Activated T-cell treated with anti-CD3 and anti-CD28 coated beads, Interleukin-2, amount 50 U/mL, for 72 hours (primary cell): Measurements from ENCODE around the gene ETFB. TPM values are rescaled to one million over a fixed set of nuclear protein-coding genes. Genes with fewer than 3 reads are reported as not detected.

Experiments
- ATAC-seq, 2 donors: fragments of 150-1000 bp; cut with Tn5 transposase; replicated peaks in 1 of 2; 2 replicates each; pipeline ENCODE4 v1.10.0; 2021; ENCODE audit warnings: moderate library complexity in 2 of 2, mild to moderate bottlenecking in 1 of 2
- DNase-seq, 2 donors: peaks; one replicate each; pipeline ENCODE4 v3.0.0; 2021 to 2022; ENCODE audit warnings: mixed read lengths in 1 of 2
- H3K27ac Mint-ChIP-seq: one replicate; pipeline ENCODE4 v1.8.0; 2022; ENCODE audit warnings: mild to moderate bottlenecking, moderate library complexity, mixed read lengths
- H3K27me3 Mint-ChIP-seq: one replicate; pipeline ENCODE4 v1.8.0; 2022; ENCODE audit warnings: low read depth, mixed read lengths
- H3K36me3 Mint-ChIP-seq, 2 donors: one replicate each; pipeline ENCODE4 v1.8.0; 2022; ENCODE audit warnings: mixed read lengths in 2 of 2, mild to moderate bottlenecking in 1 of 2; ENCODE audit not compliant: insufficient read depth in 2 of 2
- H3K4me1 Mint-ChIP-seq: one replicate; pipeline ENCODE4 v1.8.0; 2022; ENCODE audit warnings: low read depth, mixed read lengths
- H3K4me3 Mint-ChIP-seq, 2 donors: one replicate each; pipeline ENCODE4 v1.8.0; 2022; ENCODE audit warnings: mild to moderate bottlenecking in 2 of 2, mixed read lengths in 2 of 2, moderate library complexity in 2 of 2
- H3K9me3 Mint-ChIP-seq, 2 donors: one replicate each; pipeline ENCODE4 v1.8.0; 2022; ENCODE audit warnings: mixed read lengths in 2 of 2
- total RNA-seq, 2 donors: library from RNA; stranded (reverse); gene quantifications; one replicate each; pipeline ENCODE4 v1.2.3, GENCODE V29; 2022

ETFB gene
- total RNA-seq, 2 donors from 2014 or later: 156 to 160 TPM

DNA sequence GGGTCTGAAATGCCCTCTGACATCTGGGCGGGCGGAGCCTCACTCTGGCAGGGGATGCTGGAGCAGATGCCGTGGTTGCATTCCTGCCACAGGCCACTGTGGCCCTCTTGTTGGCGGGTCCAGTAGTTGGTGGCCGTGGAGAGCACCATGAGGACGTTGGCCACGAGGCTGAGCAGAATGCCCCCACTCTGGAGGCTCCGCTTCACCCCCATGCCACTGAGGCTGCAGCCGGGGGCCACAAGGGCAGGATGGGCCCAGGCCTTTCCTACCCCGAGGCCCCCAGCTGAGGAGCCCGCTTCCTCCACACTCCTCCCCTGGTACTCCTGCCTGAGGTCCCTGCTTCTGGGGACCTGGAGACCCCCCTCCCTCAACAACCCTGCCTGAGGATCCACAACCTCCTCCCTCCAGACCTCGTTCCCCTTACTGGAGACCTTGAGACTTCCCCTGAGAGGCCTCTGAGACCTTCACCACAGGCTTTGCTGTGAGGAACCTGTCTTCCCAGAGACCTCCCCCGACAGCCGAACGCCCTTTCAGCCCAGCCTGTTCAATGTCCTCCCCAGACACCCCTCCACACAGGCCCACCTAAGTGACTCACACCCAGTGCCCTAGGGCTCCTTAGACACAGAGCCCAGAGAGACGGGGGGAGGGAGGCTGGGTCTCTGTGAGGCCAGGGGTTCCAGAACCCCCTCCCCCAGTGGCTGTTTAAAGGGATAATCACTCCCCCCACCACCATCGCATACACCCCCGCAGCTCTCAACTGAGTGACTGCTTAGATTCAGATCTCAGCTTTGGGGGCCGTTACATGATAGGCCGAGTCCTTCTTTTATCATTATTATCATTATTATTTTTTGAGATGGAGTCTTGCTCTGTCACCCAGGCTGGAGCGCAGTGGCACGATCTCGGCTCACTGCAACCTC lies 2.4 kb upstream of the ETFB start, which contains the start of gene CLDND2:
Gene CLDND2, minus strand, starts transcription at position 638 of the 917 bp plus-strand sequence. Its CDS starts 426 bp downstream, at position 212.
- H3K27ac Mint-ChIP-seq: peak within 1 kb of the TSS; percentile 72
- H3K4me3 Mint-ChIP-seq: peak within 1 kb of the TSS; percentile 99
- ATAC-seq: no peak
- peak in 1 of 2 donors; percentile 43 for DNase-seq
- H3K4me1 Mint-ChIP-seq: peaks cover 77% of the 10 kb centered on the region
- H3K27me3 Mint-ChIP-seq: no peaks in the 10 kb centered on the region
- H3K9me3 Mint-ChIP-seq: no peaks in the 10 kb centered on the region
- peaks cover 9 to 15% of the 10 kb centered on the region in 2 donors for H3K36me3 Mint-ChIP-seq

DNA sequence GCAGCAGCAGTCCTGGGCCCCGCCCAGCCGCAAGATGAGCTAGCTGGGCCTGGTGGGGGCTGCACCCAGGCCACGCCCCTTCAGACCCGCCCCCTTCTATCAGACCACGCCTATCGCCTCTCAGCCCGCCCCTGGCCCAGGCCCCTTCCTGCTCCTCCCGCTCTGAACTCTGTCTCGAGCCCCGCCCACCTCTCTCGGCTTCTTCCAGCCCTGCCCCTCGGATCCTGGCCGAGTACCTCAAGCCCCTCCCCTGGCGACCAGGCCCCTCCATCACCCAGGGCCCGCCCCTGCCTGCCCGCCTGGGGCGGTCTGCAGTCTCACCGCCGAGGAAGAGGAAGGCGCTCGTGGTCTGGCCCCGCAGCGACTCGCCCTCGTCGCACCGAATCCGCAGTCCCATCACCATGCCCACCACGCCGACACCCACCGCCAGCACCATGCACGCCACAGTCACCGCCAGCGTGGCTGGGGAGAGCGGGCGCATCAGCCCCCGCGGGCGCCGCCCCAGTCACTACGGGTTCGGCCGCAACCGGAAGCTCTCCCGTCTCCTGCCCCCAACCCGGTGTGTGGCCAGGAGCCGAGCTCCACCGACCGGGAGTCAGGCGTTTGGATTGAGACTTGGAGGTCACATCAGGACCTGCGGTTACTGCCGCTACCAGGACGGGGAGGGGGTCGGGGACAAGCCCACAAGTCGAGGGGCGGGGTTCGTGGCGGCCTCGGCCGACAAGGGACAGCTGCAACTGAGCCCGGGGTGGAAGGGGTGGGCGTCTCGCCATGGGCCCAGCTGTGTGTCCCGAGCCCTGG lies 1.6 kb upstream of the ETFB start:
- H3K9me3 Mint-ChIP-seq: no peaks in the 10 kb centered on the region
- ATAC-seq (peak; percentile 80 to 82), DNase-seq (peak; percentile 99 to 100)
- H3K36me3 Mint-ChIP-seq: peaks cover 9 to 17% of the 10 kb centered on the region in 2 donors
- H3K4me1 Mint-ChIP-seq: peaks cover 77% of the 10 kb centered on the region
- peak overlapping the region; percentile 99 for H3K4me3 Mint-ChIP-seq
- no peaks in the 10 kb centered on the region for H3K27me3 Mint-ChIP-seq
- peak overlapping the region; percentile 72 for H3K27ac Mint-ChIP-seq

- H3K4me3 Mint-ChIP-seq: peak overlapping the region; percentile 99
- DNase-seq (no peak), ATAC-seq (no peak)
- no peaks in the 10 kb centered on the region for H3K27me3 Mint-ChIP-seq
- H3K4me1 Mint-ChIP-seq: peaks cover 77% of the 10 kb centered on the region
- H3K27ac Mint-ChIP-seq: peak overlapping the region; percentile 72
- no peaks in the 10 kb centered on the region for H3K9me3 Mint-ChIP-seq
- H3K36me3 Mint-ChIP-seq: peaks cover 9 to 17% of the 10 kb centered on the region in 2 donors
Measured at GRCh38 chr19:51367255-51367564, 1.0 kb upstream of the ETFB start.

GRCh38 chr19:51366389-51367254 lies 434 bp upstream of the ETFB start:
- no peaks in the 10 kb centered on the region for H3K9me3 Mint-ChIP-seq
- peaks cover 9 to 17% of the 10 kb centered on the region in 2 donors for H3K36me3 Mint-ChIP-seq
- ATAC-seq (peak; percentile 58 to 60), DNase-seq (peak; percentile 94 to 97)
- H3K4me3 Mint-ChIP-seq: peak overlapping the region; percentile 99
- H3K4me1 Mint-ChIP-seq: peaks cover 76% of the 10 kb centered on the region
- H3K27me3 Mint-ChIP-seq: no peaks in the 10 kb centered on the region
- peak overlapping the region; percentile 93 for H3K27ac Mint-ChIP-seq

DNA sequence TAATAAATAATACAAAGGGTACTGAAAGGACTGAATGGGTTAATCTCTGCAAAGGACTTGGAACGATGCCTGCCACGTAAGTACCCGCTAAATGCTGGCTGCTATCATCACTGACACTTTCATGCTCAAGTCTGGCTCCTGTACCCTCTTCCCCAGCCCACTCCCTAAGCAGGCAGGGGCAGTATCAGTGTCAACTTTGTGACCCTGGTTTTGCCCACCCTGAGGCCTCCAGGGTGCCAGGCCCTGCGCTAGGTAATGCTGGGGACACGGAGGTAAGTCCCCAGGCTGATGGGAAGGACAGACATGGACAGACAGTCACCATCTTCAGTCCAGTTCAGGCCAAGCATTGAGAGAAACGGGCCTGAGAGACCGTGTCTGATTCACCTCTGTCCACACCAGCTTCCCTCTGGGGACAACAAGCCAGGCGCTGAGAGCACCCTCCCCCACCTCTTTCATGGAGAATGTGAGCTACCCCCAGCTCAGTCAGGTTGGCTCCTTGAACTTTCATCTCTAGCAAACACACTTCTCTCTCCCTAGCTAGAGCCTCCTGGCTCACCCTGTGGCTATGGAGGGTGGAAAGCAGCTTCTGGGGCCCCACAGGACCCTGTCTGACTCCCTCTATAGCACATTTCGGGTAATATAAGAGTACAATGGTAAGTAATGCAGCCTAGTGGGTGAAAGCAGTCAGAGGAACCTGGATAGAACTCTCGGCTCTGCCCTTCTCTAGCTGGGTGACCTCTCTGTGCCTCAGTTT lies 800 bp downstream of the ETFB start:
- Mint-ChIP-seq H3K27me3 (no peaks in the 10 kb centered on the region), H3K9me3 (no peaks in the 10 kb centered on the region), H3K27ac (peak overlapping the region; percentile 98), H3K36me3 (peaks cover 5 to 9% of the 10 kb centered on the region in 2 donors), H3K4me1 (peaks cover 68% of the 10 kb centered on the region), H3K4me3 (peak overlapping the region; percentile 99)
- DNase-seq: no peak
- no peak for ATAC-seq

DNA sequence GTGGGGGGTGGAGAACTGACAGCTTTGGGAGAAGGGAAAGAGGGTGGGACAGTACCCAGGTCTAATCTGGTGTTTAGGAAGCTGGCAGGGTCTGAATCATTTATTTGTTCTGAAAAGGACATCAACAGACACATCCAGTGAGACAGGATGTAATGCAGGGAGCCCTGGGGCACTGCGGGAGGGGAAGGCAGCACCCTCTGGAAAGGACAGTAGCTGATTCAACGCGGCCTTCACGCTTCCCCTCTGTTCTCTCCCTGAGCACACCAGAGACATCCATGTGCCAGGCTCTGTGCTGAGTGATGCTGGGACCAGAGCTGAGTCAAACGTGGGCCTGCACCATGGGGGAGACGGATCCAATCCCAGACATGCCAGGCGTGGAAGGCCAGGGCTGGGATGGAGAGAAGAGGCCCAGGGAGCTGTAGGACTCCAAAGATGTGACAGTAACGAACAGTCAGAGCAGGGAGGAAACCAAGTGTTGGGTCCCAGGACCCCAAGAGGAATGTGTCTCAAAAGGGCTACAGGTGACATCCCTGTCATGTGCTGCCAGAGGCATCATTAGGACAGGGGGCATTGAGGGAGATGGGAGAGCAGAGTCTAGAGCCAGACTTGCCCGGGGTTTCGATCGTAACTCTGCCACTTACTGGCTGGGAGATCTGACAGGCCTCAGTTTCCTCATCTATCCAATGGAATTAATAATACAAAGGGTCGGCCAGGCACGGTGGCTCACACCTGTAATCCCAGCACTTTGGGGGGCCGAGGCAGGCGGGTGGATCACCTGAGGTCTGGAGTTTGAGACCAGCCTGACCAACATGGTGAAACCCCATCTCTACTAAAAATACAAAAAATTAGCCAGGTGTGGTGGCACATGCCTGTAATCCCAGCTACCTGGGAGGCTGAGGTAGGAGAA lies 1.7 kb downstream of the ETFB start:
- Mint-ChIP-seq H3K27ac (peak overlapping the region; percentile 76), H3K27me3 (no peaks in the 10 kb centered on the region), H3K4me3 (peak overlapping the region; percentile 72 to 73), H3K9me3 (no peaks in the 10 kb centered on the region), H3K36me3 (peaks cover 2 to 7% of the 10 kb centered on the region in 2 donors), H3K4me1 (peaks cover 70% of the 10 kb centered on the region)
- DNase-seq: no peak
- no peak for ATAC-seq

DNA sequence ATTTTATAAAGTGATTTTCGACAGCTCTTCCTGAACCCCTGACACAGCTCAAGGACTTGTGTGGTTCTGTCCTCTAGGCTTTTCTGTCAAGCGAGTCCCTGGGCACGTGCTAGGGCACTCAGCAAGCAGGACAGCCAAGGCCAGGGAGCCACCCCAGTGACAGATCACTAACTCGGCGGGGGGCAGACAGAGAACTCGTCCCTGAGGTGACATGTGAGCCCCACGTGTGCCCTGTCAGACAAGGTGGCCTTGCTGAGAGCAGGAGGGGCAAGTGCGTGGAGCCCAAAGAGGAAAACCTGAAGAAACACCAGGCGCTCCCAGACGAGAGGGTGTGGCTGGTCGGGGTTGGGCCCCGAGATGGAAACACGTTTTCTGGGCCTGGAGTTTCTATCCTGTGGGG lies 4.9 kb downstream of the ETFB start:
- Mint-ChIP-seq H3K27ac (no peak overlapping the region), H3K9me3 (no peaks in the 10 kb centered on the region)
- ATAC-seq: no peak

GRCh38 chr19:51359294-51359693 lies 6.9 kb downstream of the ETFB start:
- Mint-ChIP-seq H3K9me3 (peaks cover 0 to 2% of the 10 kb centered on the region in 2 donors), H3K27ac (no peak overlapping the region), H3K4me3 (peak overlapping the region in 1 of 2 donors; percentile 4), H3K4me1 (peaks cover 76% of the 10 kb centered on the region), H3K27me3 (no peaks in the 10 kb centered on the region), H3K36me3 (peaks cover 7 to 8% of the 10 kb centered on the region in 2 donors)
- ATAC-seq (no peak), DNase-seq (no peak)

More for the DNA sequence above, 4.9 kb downstream of the ETFB start:
- Mint-ChIP-seq H3K4me3 (no peak overlapping the region), H3K4me1 (peaks cover 75% of the 10 kb centered on the region), H3K27me3 (no peaks in the 10 kb centered on the region), H3K36me3 (peaks cover 4 to 6% of the 10 kb centered on the region in 2 donors)
- no peak for DNase-seq

- Mint-ChIP-seq H3K9me3 (peaks cover 0 to 2% of the 10 kb centered on the region in 2 donors), H3K4me3 (no peak overlapping the region), H3K27ac (no peak overlapping the region), H3K27me3 (no peaks in the 10 kb centered on the region), H3K4me1 (peaks cover 66% of the 10 kb centered on the region), H3K36me3 (peaks cover 5 to 7% of the 10 kb centered on the region in 2 donors)
- ATAC-seq (no peak), DNase-seq (no peak)
Measured at GRCh38 chr19:51357952-51358351, 8.2 kb downstream of the ETFB start.

GRCh38 chr19:51356159-51356801 lies 9.9 kb downstream of the ETFB start:
- H3K27me3 Mint-ChIP-seq: no peaks in the 10 kb centered on the region
- peaks cover 8 to 15% of the 10 kb centered on the region in 2 donors for H3K36me3 Mint-ChIP-seq
- H3K4me3 Mint-ChIP-seq: peak overlapping the region in 1 of 2 donors; percentile 31
- no peak overlapping the region for H3K27ac Mint-ChIP-seq
- peaks cover 0 to 2% of the 10 kb centered on the region in 2 donors for H3K9me3 Mint-ChIP-seq
- H3K4me1 Mint-ChIP-seq: peaks cover 54% of the 10 kb centered on the region
- ATAC-seq (no peak), DNase-seq (no peak)

GRCh38 chr19:51354742-51355148 lies 11.4 kb downstream of the ETFB start:
- peak overlapping the region; percentile 76 to 84 for H3K4me3 Mint-ChIP-seq
- peak; percentile 83 to 86 for ATAC-seq
- no peaks in the 10 kb centered on the region for H3K27me3 Mint-ChIP-seq
- H3K9me3 Mint-ChIP-seq: peaks cover 0 to 2% of the 10 kb centered on the region in 2 donors
- peak in 1 of 2 donors; percentile 41 for DNase-seq
- peaks cover 8 to 21% of the 10 kb centered on the region in 2 donors for H3K36me3 Mint-ChIP-seq
- H3K4me1 Mint-ChIP-seq: peaks cover 46% of the 10 kb centered on the region
- H3K27ac Mint-ChIP-seq: peak overlapping the region; percentile 90
